Uterus (tissue), 4 donors: Measurements from ENCODE around the gene DEK. TPM values are rescaled to one million over a fixed set of nuclear protein-coding genes. Genes with fewer than 3 reads are reported as not detected.

Experiments used
- DNase-seq, 2 donors: peaks; one replicate each; pipeline ENCODE4 v3.0.0-alpha.2; 2019 to 2020
- H3K27ac ChIP-seq, 2 donors: fragments of 200-600 bp; sonication (generic); 1 replicate in 1 of 2; 2 replicates in 1 of 2; pipeline ENCODE4 v1.5.1; 2016 to 2018
- H3K27me3 ChIP-seq, 2 donors: fragments of 200-600 bp; sonication (generic); one replicate each; pipeline ENCODE4 v1.5.1; 2018 to 2019; ENCODE audit warnings: control low read depth in 1 of 2
- H3K36me3 ChIP-seq, 2 donors: fragments of 200-600 bp; sonication (generic); one replicate each; pipeline ENCODE4 v1.5.1; 2019; ENCODE audit warnings: control low read depth in 1 of 2
- H3K4me1 ChIP-seq, 2 donors: fragments of 200-600 bp; sonication (generic); one replicate each; pipeline ENCODE4 v1.5.1; 2018 to 2019; ENCODE audit warnings: control low read depth in 1 of 2
- H3K4me3 ChIP-seq, 2 donors: fragments of 200-600 bp; sonication (generic); 1 replicate in 1 of 2; 2 replicates in 1 of 2; pipeline ENCODE4 v1.5.1; 2018 to 2019; ENCODE audit warnings: mild to moderate bottlenecking in 1 of 2
- H3K9me3 ChIP-seq, 2 donors: fragments of 200-600 bp; sonication (generic); one replicate each; pipeline ENCODE4 v1.5.1; 2019; ENCODE audit warnings: control low read depth in 1 of 2
- CTCF ChIP-seq, 4 experiments: fragments of 200-600 bp in 2 of 4; fragments of 450-650 bp in 2 of 4; sonication (generic) in 2 of 4; IDR thresholded peaks; one replicate each; pipeline ENCODE4 v1.5.1; 2016 to 2019; ENCODE audit warnings: antibody characterized with exemption in 4 of 4, mild to moderate bottlenecking in 2 of 4, moderate library complexity in 1 of 4
- POLR2A ChIP-seq, 2 donors: fragments of 450-650 bp; IDR thresholded peaks; one replicate each; pipeline ENCODE4 v1.6.1; 2016; ENCODE audit warnings: antibody characterized with exemption in 2 of 2, mild to moderate bottlenecking in 1 of 2, moderate library complexity in 1 of 2
- intact Hi-C: fragments of 100-400 bp; cut with DNase I; formaldehyde crosslinking; loops from one replicate; pipeline ENCODE4 v1.15.1; 2023; ENCODE audit warnings: low total_unique reads
- total RNA-seq, 4 donors: library from RNA; depleted of rRNA in 3 of 4; stranded (reverse); fragments of >200 nt in 3 of 4; gene quantifications; one replicate each; pipeline versions ENCODE4 v1.1.0 to v1.2.4, GENCODE V29; 2014 to 2023
- donor health status: DM: yes; HTN: yes; CAD: no.

The DEK gene
- total RNA-seq, 4 donors from 2014 or later, result 126 to 171 (median 144) TPM

GRCh38 chr6:18245079-18245478 lies 19.3 kb downstream of the DEK start:
- TF ChIP-seq CTCF (IDR thresholded peaks at IDR 0.05) (no peak), POLR2A (IDR thresholded peaks at IDR 0.05) (no peak)
- no peak overlapping the region for H3K4me3 ChIP-seq
- DNase-seq, result no peak
- H3K36me3 ChIP-seq, result no peaks in the 10 kb centered on the region
- H3K27me3 ChIP-seq, result no peaks in the 10 kb centered on the region
- no peaks in the 10 kb centered on the region for H3K9me3 ChIP-seq
- intact Hi-C loops, result no loop called here
- no peaks in the 10 kb centered on the region for H3K4me1 ChIP-seq
- no peak overlapping the region for H3K27ac ChIP-seq

GRCh38 chr6:18244251-18244650 lies 20.1 kb downstream of the DEK start:
- no peaks in the 10 kb centered on the region for H3K27me3 ChIP-seq
- no peak overlapping the region for H3K27ac ChIP-seq
- DNase-seq, result no peak
- no peaks in the 10 kb centered on the region for H3K4me1 ChIP-seq
- H3K4me3 ChIP-seq, result no peak overlapping the region
- no peaks in the 10 kb centered on the region for H3K36me3 ChIP-seq
- intact Hi-C loops, result no loop called here
- TF ChIP-seq CTCF (IDR thresholded peaks at IDR 0.05), result no peak
- no peak for TF ChIP-seq POLR2A (IDR thresholded peaks at IDR 0.05)
- no peaks in the 10 kb centered on the region for H3K9me3 ChIP-seq

GRCh38 chr6:18243302-18243893 lies 20.9 kb downstream of the DEK start:
- TF ChIP-seq POLR2A (IDR thresholded peaks at IDR 0.05), result no peak
- TF ChIP-seq CTCF (IDR thresholded peaks at IDR 0.05), result no peak
- no peaks in the 10 kb centered on the region for H3K27me3 ChIP-seq
- H3K27ac ChIP-seq, result no peak overlapping the region
- H3K4me1 ChIP-seq, result no peaks in the 10 kb centered on the region
- no peaks in the 10 kb centered on the region for H3K9me3 ChIP-seq
- DNase-seq, result no peak
- intact Hi-C loops, result no loop called here
- no peak overlapping the region for H3K4me3 ChIP-seq
- H3K36me3 ChIP-seq, result no peaks in the 10 kb centered on the region

- Histone ChIP-seq H3K36me3 (no peaks in the 10 kb centered on the region), H3K27ac (no peak overlapping the region), H3K4me1 (no peaks in the 10 kb centered on the region), H3K4me3 (no peak overlapping the region), H3K9me3 (no peaks in the 10 kb centered on the region), H3K27me3 (no peaks in the 10 kb centered on the region)
- no peak for TF ChIP-seq CTCF (IDR thresholded peaks at IDR 0.05)
- no peak for TF ChIP-seq POLR2A (IDR thresholded peaks at IDR 0.05)
- intact Hi-C loops, result no loop called here
- peak in 1 of 2 donors; percentile 44 for DNase-seq
Measured at GRCh38 chr6:18242062-18242851, 22.1 kb downstream of the DEK start.
